Measurements from ENCODE around the gene DIDO1. TPM values are rescaled to one million over a fixed set of nuclear protein-coding genes. Genes with fewer than 3 reads are reported as not detected.
"Not testable (repeated sequence)": the region's sequence is repeated elsewhere in the genome, so short reads cannot be mapped to it uniquely, and the experiment has no call there.

DIDO1 gene
- total RNA-seq, 4 donors from 2014 or later: 72.5 to 143 (median 105) TPM

DNA sequence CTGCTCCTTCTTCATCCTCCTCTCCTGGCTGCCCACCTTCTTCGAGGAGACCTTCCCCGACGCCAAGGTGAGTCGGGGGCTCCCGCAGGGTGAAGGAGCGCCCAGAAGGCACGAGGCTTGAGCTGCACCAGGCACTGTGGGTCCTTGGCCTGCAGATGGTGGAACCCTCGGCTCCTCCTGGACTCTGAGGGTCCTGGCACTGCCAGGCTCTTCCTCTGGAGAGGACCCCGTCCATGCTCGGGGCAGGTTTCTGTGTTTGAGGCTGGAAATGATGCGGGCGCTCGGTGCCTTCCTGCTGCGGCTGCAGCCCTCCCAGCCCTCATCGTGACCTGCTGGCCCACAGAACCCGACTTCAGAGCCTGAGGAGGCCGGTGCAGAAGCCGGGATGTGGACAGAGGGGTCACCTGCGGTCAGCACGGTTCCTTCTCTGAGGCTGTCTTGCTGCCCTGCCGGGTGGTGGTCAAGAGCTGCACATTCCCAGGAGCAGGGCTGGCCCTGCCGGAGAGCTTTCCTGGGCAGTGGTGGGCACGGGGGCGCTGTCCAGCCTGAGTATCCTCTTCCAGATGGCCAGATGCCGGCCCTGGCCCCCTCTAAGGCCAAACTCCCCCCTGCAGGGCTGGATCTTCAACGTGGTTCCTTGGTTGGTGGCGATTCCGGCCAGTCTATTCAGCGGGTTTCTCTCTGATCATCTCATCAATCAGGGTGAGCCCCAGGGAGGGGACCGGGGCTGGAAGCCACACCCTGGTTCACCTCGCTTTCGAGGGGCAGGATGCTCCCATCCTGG is 37.5 kb upstream of the DIDO1 start:
- no peak for TF ChIP-seq POLR2A (IDR thresholded peaks at IDR 0.05)
- TF ChIP-seq, protein P1, sequence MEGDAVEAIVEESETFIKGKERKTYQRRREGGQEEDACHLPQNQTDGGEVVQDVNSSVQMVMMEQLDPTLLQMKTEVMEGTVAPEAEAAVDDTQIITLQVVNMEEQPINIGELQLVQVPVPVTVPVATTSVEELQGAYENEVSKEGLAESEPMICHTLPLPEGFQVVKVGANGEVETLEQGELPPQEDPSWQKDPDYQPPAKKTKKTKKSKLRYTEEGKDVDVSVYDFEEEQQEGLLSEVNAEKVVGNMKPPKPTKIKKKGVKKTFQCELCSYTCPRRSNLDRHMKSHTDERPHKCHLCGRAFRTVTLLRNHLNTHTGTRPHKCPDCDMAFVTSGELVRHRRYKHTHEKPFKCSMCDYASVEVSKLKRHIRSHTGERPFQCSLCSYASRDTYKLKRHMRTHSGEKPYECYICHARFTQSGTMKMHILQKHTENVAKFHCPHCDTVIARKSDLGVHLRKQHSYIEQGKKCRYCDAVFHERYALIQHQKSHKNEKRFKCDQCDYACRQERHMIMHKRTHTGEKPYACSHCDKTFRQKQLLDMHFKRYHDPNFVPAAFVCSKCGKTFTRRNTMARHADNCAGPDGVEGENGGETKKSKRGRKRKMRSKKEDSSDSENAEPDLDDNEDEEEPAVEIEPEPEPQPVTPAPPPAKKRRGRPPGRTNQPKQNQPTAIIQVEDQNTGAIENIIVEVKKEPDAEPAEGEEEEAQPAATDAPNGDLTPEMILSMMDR (IDR thresholded peaks at IDR 0.05): no peak
- Histone ChIP-seq H3K4me3 (no peak overlapping the region), H3K27me3 (no peaks in the 10 kb centered on the region), H3K36me3 (no peaks in the 10 kb centered on the region), H3K9me3 (no peaks in the 10 kb centered on the region), H3K27ac (no peak overlapping the region), H3K4me1 (no peaks in the 10 kb centered on the region)
- DNase-seq: no peak

DNA sequence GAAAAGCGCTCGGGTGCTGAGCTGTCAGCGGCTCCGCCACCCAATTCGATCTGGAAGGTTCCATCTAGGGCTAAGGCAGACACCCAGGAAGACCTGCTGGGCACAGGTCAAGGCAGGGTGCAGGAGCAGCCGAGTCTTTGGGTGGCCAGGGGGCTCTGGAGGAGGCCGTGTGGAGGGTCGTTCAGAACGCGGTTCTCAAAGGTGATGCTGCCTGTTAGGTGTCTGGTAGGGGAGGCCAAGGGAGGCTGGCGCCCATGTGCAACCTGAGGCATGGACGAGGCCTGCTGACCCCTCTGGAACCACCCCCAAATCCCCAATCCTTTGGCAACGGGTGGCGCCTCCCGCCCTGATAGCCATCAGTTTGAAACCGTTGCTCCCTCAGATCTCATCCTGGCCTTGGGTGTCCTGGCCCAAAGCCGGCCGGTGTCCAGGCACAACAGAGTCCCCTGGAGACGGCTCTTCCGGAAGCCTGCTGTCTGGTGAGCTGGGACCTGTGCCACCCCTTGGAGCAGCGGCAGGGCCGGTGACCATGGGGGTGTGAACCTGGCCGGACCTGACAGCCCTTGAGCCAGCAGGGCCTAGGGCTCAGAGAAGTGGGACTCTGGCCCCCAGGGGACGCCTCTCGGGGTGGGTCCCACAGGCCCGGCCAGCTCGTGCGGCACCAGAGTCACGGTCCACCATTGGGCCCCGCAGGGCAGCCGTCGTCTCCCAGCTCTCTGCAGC is 36.7 kb upstream of the DIDO1 start:
- Histone ChIP-seq H3K4me1 (no peaks in the 10 kb centered on the region), H3K27me3 (no peaks in the 10 kb centered on the region), H3K4me3 (no peak overlapping the region), H3K27ac (no peak overlapping the region), H3K36me3 (no peaks in the 10 kb centered on the region), H3K9me3 (no peaks in the 10 kb centered on the region)
- no peak for DNase-seq
- TF ChIP-seq, protein P1 (IDR thresholded peaks at IDR 0.05): no peak
- TF ChIP-seq POLR2A (IDR thresholded peaks at IDR 0.05): no peak

- no peak overlapping the region for H3K27ac ChIP-seq
- no peak for DNase-seq
- TF ChIP-seq, protein P1 (IDR thresholded peaks at IDR 0.05): no peak
- no peak for TF ChIP-seq POLR2A (IDR thresholded peaks at IDR 0.05)
Measured at GRCh38 chr20:62962221-62962879, 36.0 kb upstream of the DIDO1 start.

GRCh38 chr20:62961799-62962198 is 35.5 kb upstream of the DIDO1 start:
- Histone ChIP-seq H3K4me3 (no peak overlapping the region), H3K27me3 (no peaks in the 10 kb centered on the region), H3K36me3 (no peaks in the 10 kb centered on the region), H3K4me1 (no peaks in the 10 kb centered on the region), H3K27ac (no peak overlapping the region), H3K9me3 (no peaks in the 10 kb centered on the region)
- TF ChIP-seq POLR2A (IDR thresholded peaks at IDR 0.05): no peak
- TF ChIP-seq, protein P1 (IDR thresholded peaks at IDR 0.05): no peak
- DNase-seq: no peak

More at GRCh38 chr20:62962221-62962879, 36.0 kb upstream of the DIDO1 start:
- no peaks in the 10 kb centered on the region for H3K36me3 ChIP-seq
- no peaks in the 10 kb centered on the region for H3K4me1 ChIP-seq
- no peaks in the 10 kb centered on the region for H3K27me3 ChIP-seq
- no peak overlapping the region for H3K4me3 ChIP-seq
- H3K9me3 ChIP-seq: no peaks in the 10 kb centered on the region

GRCh38 chr20:62961310-62961783 is 35.0 kb upstream of the DIDO1 start:
- no peak for TF ChIP-seq POLR2A (IDR thresholded peaks at IDR 0.05)
- TF ChIP-seq, protein P1 (IDR thresholded peaks at IDR 0.05): no peak
- H3K4me3 ChIP-seq: no peak overlapping the region
- no peaks in the 10 kb centered on the region for H3K36me3 ChIP-seq
- no peaks in the 10 kb centered on the region for H3K9me3 ChIP-seq
- no peak overlapping the region for H3K27ac ChIP-seq
- no peaks in the 10 kb centered on the region for H3K4me1 ChIP-seq
- DNase-seq: no peak
- no peaks in the 10 kb centered on the region for H3K27me3 ChIP-seq

- H3K36me3 ChIP-seq, DNase-seq, H3K4me3 ChIP-seq, H3K27ac ChIP-seq, H3K9me3 ChIP-seq, H3K27me3 ChIP-seq, H3K4me1 ChIP-seq: not testable (repeated sequence)
Measured at GRCh38 chr20:62960446-62961309, 34.4 kb upstream of the DIDO1 start.

Measured in Peyer's patch (tissue), 4 donors.